ENCODE data around the gene THADA.

The THADA gene

GRCh38 chr2:43360137-43360536, 235.7 kb downstream of the THADA start:
- ChIA-PET POLR2A (no interaction called here), CTCF (interaction anchor here (1.0 kb wide), 1 partner anchor 19 kb away, joined by 3 read pairs; no protein-coding TSS in a partner anchor)
- no peak for DNase-seq (ENCODE audit: extremely low spot score)
- TF ChIP-seq CTCF (IDR thresholded peaks at IDR 0.05; ENCODE audit: control extremely low read depth, extremely low read depth, low read depth, missing control alignments): no peak

DNA sequence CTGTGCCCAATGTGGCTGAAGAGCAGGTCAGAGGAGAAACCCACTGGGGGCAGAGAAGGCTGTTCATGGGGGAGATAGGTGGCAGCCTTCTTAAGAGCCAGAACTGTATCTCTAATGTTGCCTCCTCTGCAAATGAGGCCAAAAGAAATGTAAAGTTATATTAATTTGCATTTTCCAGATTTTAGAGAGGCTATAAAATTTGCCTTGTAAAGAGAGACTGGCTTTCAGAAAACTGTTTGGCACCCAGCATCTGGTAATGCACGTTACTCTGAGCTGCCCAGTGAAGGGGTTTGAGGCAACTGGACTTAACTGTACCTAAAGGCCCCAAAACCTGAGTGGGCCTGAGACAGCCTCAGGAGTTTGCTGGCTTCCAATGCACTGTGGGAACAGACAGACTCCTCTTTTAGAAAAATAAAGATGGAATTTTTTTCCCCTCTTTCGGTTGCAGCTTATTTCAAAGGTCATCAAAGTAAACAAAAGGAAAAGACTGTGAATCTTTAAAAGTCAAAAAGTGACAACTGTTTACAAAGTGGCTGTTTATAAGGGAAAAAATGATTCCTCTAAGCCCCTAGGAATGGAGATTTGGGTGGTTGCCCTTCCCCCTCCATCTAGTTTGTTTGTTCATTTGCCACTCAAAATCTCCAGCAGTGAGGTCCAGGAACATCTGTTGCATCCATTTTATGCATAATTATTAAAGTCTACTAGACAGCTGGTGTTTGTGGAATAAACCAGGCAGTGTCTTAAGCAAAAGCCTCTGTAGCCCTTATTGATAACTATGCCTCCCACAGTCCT, 237.2 kb downstream of the THADA start:
- ChIA-PET POLR2A (no interaction called here), CTCF (no interaction called here)
- no peak for TF ChIP-seq CTCF (IDR thresholded peaks at IDR 0.05; ENCODE audit: control extremely low read depth, extremely low read depth, low read depth, missing control alignments)
- no peak for DNase-seq (ENCODE audit: extremely low spot score)

- no peak for TF ChIP-seq CTCF (IDR thresholded peaks at IDR 0.05; ENCODE audit: control extremely low read depth, extremely low read depth, low read depth, missing control alignments)
- no peak for DNase-seq (ENCODE audit: extremely low spot score)
- CTCF ChIA-PET: interaction anchor here (1.5 to 1.6 kb wide), 2 partner anchors 11 to 24 kb away, joined by 3 read pairs; no protein-coding TSS in a partner anchor
- POLR2A ChIA-PET: no interaction called here
Measured at GRCh38 chr2:43356774-43357173, 239.1 kb downstream of the THADA start.

- DNase-seq (ENCODE audit: extremely low spot score): no peak
- ChIA-PET CTCF (interaction anchor here (0.6 to 1.6 kb wide), 3 partner anchors 13 to 79 kb away, joined by 3 read pairs; no protein-coding TSS in a partner anchor), POLR2A (no interaction called here)
- TF ChIP-seq CTCF (IDR thresholded peaks at IDR 0.05; ENCODE audit: control extremely low read depth, extremely low read depth, low read depth, missing control alignments): no peak
Measured at GRCh38 chr2:43355399-43355798, 240.4 kb downstream of the THADA start.

DNA sequence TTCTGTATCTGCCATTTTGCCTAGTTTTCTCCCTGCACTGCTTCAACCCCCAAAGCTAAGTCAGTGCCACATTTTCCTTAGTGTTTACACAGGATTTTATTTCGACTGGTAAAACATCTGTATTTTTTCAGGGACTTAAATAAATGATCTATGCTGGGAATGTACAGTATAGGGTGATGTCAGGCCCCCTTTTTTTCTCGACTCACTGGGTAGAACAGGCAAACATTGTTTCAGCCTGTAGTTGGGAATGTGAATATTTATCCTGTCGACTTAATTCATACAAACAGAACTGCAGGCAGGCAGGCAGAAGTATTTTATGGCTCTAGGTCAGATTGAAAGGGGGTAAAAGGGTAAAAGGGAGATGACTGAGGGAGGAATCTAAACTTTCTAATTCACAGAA, 245.9 kb downstream of the THADA start:
- no peak for TF ChIP-seq CTCF (IDR thresholded peaks at IDR 0.05; ENCODE audit: control extremely low read depth, extremely low read depth, low read depth, missing control alignments)
- ChIA-PET CTCF (no interaction called here), POLR2A (no interaction called here)
- DNase-seq (ENCODE audit: extremely low spot score): no peak

DNA sequence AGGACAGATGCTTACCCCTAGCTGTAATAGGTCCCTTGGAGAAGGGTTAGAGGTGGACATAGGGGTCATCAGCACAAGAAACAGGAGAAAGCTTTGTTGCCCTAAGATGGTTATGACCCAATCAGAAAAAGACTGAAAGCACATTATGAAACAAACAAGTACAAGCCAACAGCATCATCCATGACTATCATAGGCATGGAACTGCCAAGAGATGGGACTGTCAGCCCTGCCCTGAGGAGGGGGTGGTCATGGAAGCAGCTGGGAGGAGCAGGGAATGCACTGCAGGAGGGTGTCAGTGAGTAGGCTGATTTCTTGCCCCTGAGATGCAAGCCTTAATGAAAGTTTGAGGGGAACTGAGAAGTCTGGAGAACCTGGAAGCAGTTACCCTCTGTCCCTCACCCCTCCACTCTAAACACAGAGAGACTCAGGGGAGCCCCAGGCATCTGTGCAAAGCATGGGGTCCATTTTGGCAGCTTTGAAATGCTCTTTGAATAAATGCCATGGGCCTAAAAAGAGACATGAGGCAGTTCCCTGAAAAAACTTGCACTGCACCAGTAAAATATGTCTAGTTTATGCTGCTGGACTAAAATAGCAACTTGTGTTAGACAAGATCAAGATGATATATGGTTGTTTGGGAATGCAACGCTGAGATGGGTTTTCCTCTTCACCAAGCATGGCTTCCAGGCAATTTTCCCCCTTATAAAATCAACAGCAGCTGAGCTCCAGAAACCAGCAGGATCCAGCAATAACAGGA, 246.8 kb downstream of the THADA start:
- ChIA-PET CTCF (no interaction called here), POLR2A (no interaction called here)
- no peak for TF ChIP-seq CTCF (IDR thresholded peaks at IDR 0.05; ENCODE audit: control extremely low read depth, extremely low read depth, low read depth, missing control alignments)
- no peak for DNase-seq (ENCODE audit: extremely low spot score)
